ENCODE results near the gene SEMA5A. TPM values are rescaled to one million over a fixed set of nuclear protein-coding genes. Genes with fewer than 3 reads are reported as not detected.
A peak's percentile ranks its signal among the peaks of the same experiment; 100 is the strongest.

The SEMA5A gene
- total and polyA plus RNA-seq, 2 of the 8 experiments (the other 6 are each of a cell fraction or from before 2014, with no cell fraction given): 5.3 to 8.9 TPM

GRCh38 chr5:9498541-9499497, 47.1 kb downstream of the SEMA5A start:
- H3K79me2 ChIP-seq (ENCODE audit: control insufficient read depth in 1 of 2, insufficient read depth in 2 of 2, low read length in 2 of 2): no peaks in the 10 kb centered on the region
- ChIA-PET CTCF (ENCODE audit: partially characterized antibody) (interaction anchor here (0.6 to 2.9 kb wide), 18 partner anchors 8 to 418 kb away, joined by 3 to 10 read pairs (median 4); no protein-coding TSS in a partner anchor), POLR2A (ENCODE audit: partially characterized antibody) (no interaction called here)
- no peak overlapping the region for H3K18ac ChIP-seq (ENCODE audit: extremely low read depth, low read length)
- H3K27me3 ChIP-seq (replicated peaks in 1 of 4; ENCODE audit: control insufficient read depth in 3 of 4, extremely low read depth in 1 of 4, insufficient read depth in 3 of 4, low read length in 3 of 4): no peaks in the 10 kb centered on the region
- H3K36me3 ChIP-seq (ENCODE audit: control insufficient read depth in 2 of 4, insufficient read depth in 4 of 4, low read length in 3 of 4): no peaks in the 10 kb centered on the region
- H2BK15ac ChIP-seq (ENCODE audit: low read length): no peak overlapping the region
- peaks cover 0 to 10% (median 3%) of the 10 kb centered on the region in 4 experiments; a peak in 2 of 7 replicates for H3K4me1 ChIP-seq (replicated peaks in 1 of 4; ENCODE audit: control insufficient read depth in 3 of 4, insufficient read depth in 4 of 4, low read length in 3 of 4)
- H3K56ac ChIP-seq (replicated peaks; ENCODE audit: insufficient read length, low read depth, low read length): no peak overlapping the region
- H2BK20ac ChIP-seq (ENCODE audit: low read length): no peak overlapping the region
- H4K91ac ChIP-seq (replicated peaks; ENCODE audit: insufficient read length, low read length): no peak overlapping the region
- no peak overlapping the region for H3K9ac ChIP-seq (replicated peaks in 1 of 4; ENCODE audit: extremely low read depth in 1 of 4, low read depth in 3 of 4, low read length in 3 of 4)
- H3K79me1 ChIP-seq (ENCODE audit: low read depth, low read length): no peaks in the 10 kb centered on the region
- no peak overlapping the region for H3K4me3 ChIP-seq (ENCODE audit: extremely low read depth in 1 of 4, insufficient read depth in 2 of 4, low read depth in 3 of 4, low read length in 4 of 4)
- no peaks in the 10 kb centered on the region for H3K9me3 ChIP-seq (ENCODE audit: insufficient read depth in 2 of 2, low read depth in 1 of 2, low read length in 1 of 2)
- no peaks in the 10 kb centered on the region for H3K23me2 ChIP-seq (ENCODE audit: low read depth, low read length)
- H2BK120ac ChIP-seq (replicated peaks; ENCODE audit: low read depth, low read length): no peak overlapping the region
- H2AFZ ChIP-seq (ENCODE audit: low read length): no peak overlapping the region
- H3K27ac ChIP-seq (ENCODE audit: low read depth, low read length): no peak overlapping the region
- WGBS, 2 experiments (ENCODE audit: extremely low coverage in 1 of 2, insufficient coverage in 1 of 2, insufficient read length in 1 of 2, insufficient replicate concordance in 2 of 2, low coverage in 1 of 2, low lambda C conversion rate in 2 of 2, missing lambda C conversion rate in 1 of 2): 82% methylated on average over 14 of the region's 14 CpGs; no CpG with 5 or more reads in 1 of the 2 experiments
- H4K8ac ChIP-seq (ENCODE audit: extremely low read depth, insufficient read depth, low read length): no peak overlapping the region
- TF ChIP-seq RAD21 (IDR thresholded peaks at IDR 0.05 in 1 of 2, conservative IDR thresholded peaks at IDR 0.05 in 1 of 2; ENCODE audit: low read depth in 2 of 2, low read length in 2 of 2): peak; percentile 83
- no peak for TF ChIP-seq POLR2AphosphoS5 (IDR thresholded peaks at IDR 0.05; ENCODE audit: low read depth, low read length)
- no peak for TF ChIP-seq BACH1 (IDR thresholded peaks at IDR 0.05; ENCODE audit: low read length)
- TF ChIP-seq CTCF (IDR thresholded peaks at IDR 0.05; ENCODE audit: control extremely low read depth in 1 of 3, insufficient read depth in 1 of 3, low read depth in 1 of 3, low read length in 3 of 3): peak; percentile 50 to 79 (median 75)
- no peak for TF ChIP-seq SP2 (IDR thresholded peaks at IDR 0.05; ENCODE audit: low read length)
- TF ChIP-seq FOSL1 (IDR thresholded peaks at IDR 0.05; ENCODE audit: insufficient read depth, low read depth, low read length): no peak
- H3K23ac ChIP-seq (ENCODE audit: insufficient read length): no peak overlapping the region
- no peak overlapping the region for H3K4me2 ChIP-seq (ENCODE audit: insufficient read depth in 1 of 2, low read depth in 2 of 2, low read length in 2 of 2)
- H4K5ac ChIP-seq (ENCODE audit: insufficient read length, low read depth, low read length): no peak overlapping the region
- no peak overlapping the region for H2BK5ac ChIP-seq (ENCODE audit: low read depth, low read length)
- H3K14ac ChIP-seq (ENCODE audit: insufficient read length): no peak overlapping the region
- no peak overlapping the region for H3K4ac ChIP-seq (replicated peaks; ENCODE audit: insufficient read length, low read depth, low read length)
- H2BK12ac ChIP-seq (ENCODE audit: low read depth, low read length): no peak overlapping the region
- FAIRE-seq (peak; percentile 76), DNase-seq (ENCODE audit: low read depth in 1 of 2, low spot score in 2 of 2) (peak in 1 of 2 experiments; percentile 52)
- no peak overlapping the region for H2AK5ac ChIP-seq (ENCODE audit: low read depth, low read length)
- no peaks in the 10 kb centered on the region for H4K20me1 ChIP-seq (replicated peaks in 1 of 2; ENCODE audit: control insufficient read depth in 1 of 2, insufficient read depth in 2 of 2, low read length in 2 of 2)

All from H1 (cell line).